Stimulated activated CD4-positive, alpha-beta T cell treated with anti-CD3 and anti-CD28 coated beads, Interleukin-12 subunit alpha, Interleukin-12 subunit beta, amount 100 ng/mL, for 24 hours (primary cell): ENCODE measurements around the gene DPEP2NB.
"Not testable (repeated sequence)": the region's sequence is repeated elsewhere in the genome, so short reads cannot be mapped to it uniquely, and the experiment has no call there.

ENCODE experiments used
- DNase-seq, 2 experiments: peaks; one replicate each; pipeline ENCODE4 v3.0.0-alpha.2; 2020; ENCODE audit warnings: low read depth in 2 of 2

Gene DPEP2NB

GRCh38 chr16:68013440-68013839, 2.3 kb downstream of the DPEP2NB start:
- DNase-seq, result no peak

GRCh38 chr16:68009872-68010271, 5.8 kb downstream of the DPEP2NB start:
- not testable (repeated sequence) for DNase-seq

DNA sequence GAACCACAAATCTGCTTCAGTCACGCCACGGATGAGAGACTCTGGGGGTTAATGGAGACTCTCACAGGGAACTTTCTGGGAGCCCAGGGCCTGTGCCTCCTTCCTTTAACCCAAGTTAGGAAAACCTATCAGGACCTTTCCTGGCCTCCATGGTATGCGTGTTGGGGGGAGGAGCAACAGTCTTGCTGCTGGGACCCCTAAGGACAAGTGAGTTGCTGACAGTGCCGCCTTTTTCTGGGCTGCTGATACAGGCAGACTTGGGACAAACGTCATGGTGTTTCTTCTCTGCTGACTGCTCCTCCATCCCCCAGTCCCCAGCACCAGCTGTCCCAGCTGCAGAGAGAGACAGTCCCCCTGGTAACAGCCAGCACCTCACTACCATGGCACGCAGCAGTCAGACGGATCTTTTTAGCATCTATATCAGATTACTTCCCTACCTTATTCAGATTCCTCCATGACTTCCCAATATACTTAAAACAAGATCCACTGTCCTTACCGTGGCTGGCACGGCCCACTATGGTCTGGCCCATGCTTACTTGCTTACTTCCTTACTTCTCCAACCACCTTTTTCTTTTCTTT, 6.5 kb downstream of the DPEP2NB start:
- DNase-seq, result no peak

DNA sequence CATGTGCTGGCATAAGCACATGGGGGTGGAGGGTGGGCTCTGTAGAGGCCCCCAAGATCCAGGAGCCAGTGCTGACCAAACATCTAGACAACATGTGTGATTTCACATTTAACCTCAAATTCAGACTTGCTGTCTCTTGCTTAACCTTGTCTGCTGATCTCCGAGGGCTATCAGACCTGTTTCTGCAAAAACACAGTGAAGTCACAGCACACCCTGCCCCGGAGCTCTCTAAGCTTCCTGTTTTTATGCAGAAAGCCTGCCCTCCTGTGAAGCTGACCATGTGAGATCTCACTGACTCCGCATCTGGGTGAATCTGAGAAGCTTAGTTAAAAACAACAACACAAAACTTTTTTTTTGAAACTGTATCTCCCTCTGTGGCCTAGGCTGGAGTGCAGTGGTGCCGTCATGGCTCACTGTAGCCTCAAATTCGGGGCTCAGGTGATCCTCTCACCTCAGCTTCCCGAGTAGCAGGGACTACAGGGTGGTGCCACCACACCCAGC, 9.9 kb downstream of the DPEP2NB start:
- DNase-seq, result no peak

- no peak for DNase-seq
These were observed 10.5 kb downstream of the DPEP2NB start for GRCh38 chr16:68005211-68005610.

- no peak for DNase-seq
These were observed 12.7 kb downstream of the DPEP2NB start for GRCh38 chr16:68003031-68003430.

DNA sequence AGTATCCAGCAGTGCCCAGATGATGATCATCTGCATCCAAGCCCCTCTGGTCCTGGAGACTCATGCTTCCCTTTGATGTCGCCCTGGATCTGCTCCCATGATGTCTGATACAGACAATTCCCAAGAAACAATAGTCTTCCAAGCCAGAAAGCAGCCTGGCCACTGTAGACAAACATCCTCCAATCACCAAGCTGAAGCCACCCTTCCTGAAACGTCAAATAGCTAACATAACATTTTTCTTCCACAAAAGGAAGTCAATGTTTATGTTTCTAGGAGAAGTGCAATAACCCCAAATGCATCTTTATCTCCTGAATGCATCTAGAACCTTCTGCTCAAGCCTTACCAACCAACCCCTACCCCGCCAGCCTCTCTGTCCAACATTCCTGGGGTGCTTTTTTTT, 15.3 kb downstream of the DPEP2NB start:
- DNase-seq, result no peak

DNA sequence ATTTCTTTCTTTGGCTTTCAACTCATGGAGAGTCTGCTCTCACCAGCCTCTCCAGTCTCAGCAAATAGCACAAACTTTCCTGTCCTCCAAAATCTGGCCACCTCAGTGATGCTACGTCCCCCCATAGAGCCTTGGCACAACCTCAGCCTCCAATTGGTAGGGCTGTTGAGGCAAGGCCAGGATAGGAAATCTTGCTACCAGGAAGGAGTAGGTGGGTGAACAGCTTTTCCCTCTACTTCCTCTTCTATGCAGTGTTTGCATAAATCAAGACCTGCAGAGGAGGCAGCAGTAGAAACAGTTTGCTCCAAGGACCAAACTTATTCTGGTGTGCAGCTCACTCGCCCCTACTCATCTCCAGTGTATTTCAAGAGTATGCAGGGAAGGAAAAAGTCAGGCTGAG, 15.7 kb downstream of the DPEP2NB start:
- DNase-seq, result no peak

GRCh38 chr16:67998779-67999688, 16.7 kb downstream of the DPEP2NB start, which contains the start of gene DPEP2:
DPEP2 (minus strand) TSS chr16:67999484; CDS start chr16:67993212, 6,272 bp downstream.
- DNase-seq, result not testable (repeated sequence)

- DNase-seq, result not testable (repeated sequence)
These were observed 17.4 kb downstream of the DPEP2NB start for GRCh38 chr16:67998231-67998778.

DNA sequence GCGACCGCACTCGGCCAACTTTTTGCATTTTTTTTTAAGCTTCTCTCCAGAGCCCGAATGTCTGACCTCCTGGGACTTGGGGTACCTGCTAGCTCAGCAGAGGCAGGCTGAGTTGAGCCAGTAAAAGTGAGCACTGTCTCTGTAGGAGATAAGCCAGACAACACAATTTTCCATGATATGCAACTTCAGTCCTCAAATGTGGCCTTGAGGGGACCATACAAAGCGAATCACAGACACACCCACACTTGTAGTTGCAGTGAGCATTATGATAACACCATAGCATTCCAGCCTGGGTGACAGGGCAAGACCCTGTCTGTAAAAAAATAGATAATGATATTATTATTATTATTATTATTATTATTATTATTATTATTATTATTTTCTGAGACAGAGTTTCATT, 19.0 kb downstream of the DPEP2NB start:
- no peak for DNase-seq

- DNase-seq, result peak in 1 of 2 experiments; percentile 22
These were observed 20.3 kb downstream of the DPEP2NB start for GRCh38 chr16:67995423-67995822.

GRCh38 chr16:67994040-67994408, 21.7 kb downstream of the DPEP2NB start:
- not testable (repeated sequence) for DNase-seq

- DNase-seq, result peak; percentile 69 to 77
These were observed 22.3 kb downstream of the DPEP2NB start for GRCh38 chr16:67993207-67994039.

DNA sequence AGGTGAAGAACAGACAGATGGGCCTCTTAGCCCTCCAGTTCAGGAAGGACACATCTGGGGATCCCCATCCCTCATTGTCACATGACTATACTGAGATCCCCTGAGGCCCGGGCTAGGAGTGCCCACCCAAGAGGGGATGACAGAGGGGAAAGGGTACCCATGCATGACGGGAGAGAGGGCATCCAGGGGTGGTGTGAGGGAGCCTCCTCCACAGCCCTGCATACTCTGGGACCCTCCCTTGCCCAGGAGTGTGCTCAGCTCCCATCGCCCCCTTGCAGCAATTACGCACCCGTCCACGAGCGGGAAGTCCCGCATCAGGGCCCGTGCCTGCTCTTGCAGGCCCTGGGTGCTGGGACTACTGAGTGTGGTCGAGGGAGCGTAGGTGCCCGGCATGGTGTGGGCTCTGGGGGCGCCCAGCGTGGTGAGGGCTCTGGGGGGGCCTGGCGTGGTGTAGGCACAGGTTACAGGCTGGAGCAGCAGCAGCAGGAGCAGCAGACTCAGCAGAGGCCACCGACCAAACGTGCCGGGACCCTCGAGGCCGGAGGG, 23.0 kb downstream of the DPEP2NB start:
- DNase-seq, result no peak

DNA sequence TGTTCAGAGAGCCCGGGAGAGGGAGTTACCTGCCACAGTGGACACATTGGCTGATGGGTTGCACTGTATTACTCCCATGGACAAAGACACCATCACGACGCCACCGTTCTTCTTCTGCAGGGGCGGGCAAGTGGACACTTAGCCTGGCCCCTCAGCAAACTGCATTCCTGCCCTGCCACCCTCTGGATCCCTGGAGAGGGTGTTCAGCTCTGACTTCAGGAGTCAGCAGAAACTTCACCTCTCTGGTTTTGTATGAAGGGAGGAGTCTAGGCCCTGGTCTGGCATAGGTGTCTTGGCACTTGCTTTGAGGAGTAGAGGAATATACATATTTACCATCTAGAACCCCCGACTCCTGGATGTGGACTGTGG, 25.7 kb downstream of the DPEP2NB start:
- no peak for DNase-seq

DNA sequence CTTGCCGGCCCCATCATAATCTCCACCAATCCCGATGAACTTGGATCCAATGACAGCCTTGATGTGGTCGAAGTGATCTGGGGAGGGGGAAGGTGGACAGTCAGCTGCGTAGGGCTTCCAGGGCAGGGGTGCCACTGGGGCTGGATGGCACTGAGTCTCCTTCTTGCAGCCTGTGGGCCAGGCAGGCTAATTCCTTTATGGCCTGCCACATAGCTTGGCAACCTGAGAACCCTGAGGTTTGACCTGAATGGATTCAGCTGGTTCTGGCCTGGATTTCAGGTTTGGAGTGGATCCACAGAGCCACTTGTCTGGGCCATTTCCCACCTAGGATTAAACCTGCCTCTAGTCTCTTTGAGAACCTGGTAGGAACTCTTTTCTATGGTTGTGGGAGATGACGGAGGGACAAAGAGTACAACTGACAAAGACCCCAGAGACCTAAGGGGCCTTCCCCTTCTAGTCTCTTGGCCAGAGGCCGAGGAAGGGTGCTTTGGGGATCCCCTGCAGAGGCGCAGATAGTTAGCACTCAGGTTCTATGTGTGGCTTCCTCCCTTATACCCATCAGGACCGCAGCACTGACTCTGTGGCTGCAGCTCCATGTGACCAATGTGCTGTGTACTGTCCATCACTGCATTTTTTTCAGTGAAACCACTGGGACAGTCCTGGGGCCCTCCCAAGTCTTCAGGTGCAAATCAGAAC, 26.2 kb downstream of the DPEP2NB start:
- no peak for DNase-seq

- no peak for DNase-seq
These were observed 27.0 kb downstream of the DPEP2NB start for GRCh38 chr16:67988675-67989074.

DNA sequence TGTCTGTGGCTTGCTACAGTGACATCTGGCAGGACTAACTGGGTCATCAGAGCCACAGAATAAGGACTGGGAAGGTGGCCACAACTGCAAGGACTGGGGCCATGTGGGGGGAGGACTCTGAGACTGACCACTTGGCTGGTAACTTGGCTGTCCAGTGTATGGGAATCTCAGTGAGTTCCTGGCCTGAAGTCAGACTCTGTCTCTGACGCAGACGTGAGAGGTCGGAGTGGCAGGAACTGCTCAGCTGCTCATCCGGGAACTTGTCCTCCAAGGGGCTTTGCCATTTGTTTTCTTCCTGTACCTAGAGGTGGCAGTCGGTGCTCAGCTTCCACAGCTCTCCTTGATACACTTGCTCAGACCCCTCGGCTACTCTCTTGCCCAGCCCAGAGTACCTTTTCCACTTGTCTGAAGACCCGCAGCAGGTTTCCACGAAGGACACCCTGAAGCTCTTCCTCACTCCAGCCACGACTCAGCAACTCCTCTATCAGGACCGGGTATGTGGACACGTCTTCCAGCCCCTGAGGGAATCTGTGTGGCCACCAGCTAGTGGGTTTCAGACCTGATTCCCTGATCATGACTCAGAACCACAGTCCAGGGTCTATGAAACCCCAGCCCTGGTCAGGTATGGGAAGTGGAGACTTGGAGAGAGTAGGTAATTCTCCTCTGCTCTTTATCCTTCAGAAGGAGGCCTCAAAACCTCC, 28.1 kb downstream of the DPEP2NB start:
- no peak for DNase-seq

GRCh38 chr16:67986949-67987348, 28.8 kb downstream of the DPEP2NB start:
- DNase-seq, result no peak
